DMS79 treated with DMSO at 0.1 percent for 48 hours (cell line): ENCODE results near the gene ARL6IP4.

Experiments used
- DNase-seq: peaks from one replicate; lab custom pipeline; 2025; lab: John Stamatoyannopoulos, UW

The ARL6IP4 gene

DNA sequence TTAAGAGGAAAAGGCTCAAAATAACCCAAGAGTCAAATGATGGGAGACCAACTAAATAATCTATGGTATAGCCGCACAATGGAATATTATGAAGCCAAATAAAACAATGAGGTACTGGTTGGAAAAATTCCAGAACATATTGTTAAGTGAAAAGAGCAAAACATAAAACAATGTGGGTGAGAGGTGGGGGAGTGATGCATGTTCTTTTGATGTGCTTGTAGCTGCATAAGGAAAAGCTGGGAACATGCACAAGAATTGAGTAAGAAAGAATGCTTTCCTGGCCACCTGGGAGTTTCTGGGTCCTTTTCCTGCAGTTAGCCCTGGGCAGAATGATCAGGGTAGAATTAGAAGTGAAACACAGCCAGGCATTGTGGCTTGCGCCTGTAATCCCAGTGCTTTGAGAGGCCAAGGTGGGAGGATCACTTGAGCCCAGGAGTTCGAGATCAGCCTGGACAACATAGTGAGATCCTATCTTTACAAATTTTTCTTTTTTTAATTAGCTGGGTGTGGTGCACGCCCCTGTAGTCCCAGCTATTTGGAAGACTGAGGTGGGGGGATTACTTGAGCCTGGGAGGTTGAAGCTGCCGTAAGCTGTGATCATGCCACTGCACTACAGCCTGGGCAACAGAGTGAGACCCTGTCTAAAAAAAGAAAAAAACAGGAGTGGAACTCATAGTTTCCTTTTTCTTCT lies 22.1 kb upstream of the ARL6IP4 start:
- DNase-seq = no peak

DNA sequence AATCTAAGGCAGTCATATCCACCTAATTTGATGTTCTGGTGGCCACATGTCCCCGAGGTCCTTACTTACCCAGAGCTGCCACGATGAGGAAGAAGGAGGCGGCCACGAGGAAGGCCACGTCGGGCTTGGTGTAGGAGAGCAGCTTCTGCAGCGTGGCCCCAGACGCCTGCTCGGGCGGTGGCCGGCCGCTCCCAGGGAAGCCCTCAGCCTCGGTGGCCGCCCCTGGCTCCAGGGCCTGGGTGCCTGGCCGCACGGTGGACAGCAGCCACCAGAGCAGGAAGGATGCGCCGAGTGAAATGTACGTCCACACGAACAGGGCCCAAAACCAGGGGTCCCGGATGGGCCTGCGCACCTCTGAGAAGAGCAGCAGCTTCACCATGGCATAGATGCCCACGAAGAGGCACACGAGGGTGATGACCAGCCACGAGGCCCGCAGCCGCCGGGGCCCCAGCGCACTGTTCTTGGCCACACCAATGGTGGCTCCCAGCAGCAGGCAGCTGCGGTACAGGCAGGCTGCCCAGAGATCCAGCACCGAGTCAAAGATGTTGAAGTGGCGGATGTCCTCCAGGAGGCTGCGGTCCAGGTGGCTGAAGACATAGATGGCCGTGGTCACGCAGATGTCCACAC lies 20.8 kb upstream of the ARL6IP4 start:
- DNase-seq = no peak

DNA sequence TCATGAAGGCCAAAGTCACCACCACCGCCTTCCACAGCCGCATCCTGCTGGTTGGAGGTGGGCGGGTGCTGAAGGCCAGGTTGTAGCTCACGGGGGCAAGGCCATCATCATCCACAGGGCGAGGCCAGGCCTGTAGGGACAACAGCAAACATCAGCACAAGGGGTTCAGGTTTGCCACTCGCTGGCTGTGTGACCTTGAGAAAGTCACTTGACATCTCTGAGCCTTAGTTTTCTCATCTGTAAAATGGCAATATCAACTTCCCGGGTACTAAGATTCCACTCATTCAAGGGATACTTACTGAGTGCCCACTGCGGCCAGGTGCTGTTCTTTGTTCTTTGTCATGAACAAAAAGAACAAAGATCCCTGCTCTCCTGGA lies 20.3 kb upstream of the ARL6IP4 start:
- no peak for DNase-seq

DNA sequence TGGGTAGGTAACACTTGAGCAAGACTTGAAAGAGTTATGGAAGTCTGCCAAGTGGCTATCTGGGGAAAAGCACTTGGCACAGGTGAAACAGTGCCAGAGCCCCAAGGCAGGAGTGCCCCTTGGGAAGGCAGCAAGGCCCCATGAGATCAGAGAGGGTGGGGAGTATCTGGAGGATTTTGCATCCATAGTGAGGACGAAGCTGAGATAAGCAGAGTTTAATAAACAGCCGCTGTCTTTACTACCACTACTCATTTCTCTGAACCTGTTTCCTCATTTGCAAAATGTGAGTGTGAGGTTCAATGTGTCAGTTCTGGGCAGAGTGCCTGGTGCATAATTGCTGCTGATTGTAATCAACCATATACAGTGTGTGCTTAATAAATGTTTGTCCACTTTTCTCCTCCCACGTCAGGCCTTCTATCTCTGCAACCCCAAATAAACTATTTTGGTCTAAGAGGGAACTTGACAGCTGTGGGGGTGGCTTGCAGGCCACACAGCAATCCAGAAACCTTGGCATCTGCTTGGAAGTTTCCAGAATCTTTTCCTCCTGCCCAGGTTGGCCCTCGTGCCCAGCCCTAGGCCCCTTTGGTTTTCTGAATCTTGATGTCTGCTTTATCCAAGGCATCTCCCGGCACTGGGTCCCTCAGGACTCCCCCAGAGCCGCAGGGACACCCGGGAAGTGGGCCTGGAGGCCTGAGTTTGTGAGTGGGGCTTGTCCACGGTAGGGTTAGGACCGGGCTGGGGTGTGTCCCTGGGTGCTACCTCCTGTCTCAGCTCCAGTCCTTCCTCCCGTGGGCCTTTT lies 18.8 kb upstream of the ARL6IP4 start:
- peak; percentile 89 for DNase-seq

DNA sequence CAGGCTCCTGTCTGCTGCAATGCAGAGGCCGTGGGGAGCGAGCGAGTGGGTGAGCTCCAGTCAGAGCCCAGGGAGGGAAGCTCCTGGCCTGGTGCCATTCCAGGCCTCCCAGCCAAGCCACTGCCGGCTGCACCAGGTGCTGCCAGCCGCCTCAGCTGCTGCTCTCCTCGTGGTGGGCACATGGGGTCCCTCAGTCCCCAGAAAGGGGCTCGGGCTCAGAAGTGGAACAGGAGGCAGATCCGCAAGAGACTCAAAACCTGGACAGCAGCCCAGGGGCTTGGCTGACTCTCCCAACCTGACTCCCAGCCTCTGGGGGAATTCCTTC lies 16.6 kb upstream of the ARL6IP4 start:
- peak; percentile 79 for DNase-seq

DNA sequence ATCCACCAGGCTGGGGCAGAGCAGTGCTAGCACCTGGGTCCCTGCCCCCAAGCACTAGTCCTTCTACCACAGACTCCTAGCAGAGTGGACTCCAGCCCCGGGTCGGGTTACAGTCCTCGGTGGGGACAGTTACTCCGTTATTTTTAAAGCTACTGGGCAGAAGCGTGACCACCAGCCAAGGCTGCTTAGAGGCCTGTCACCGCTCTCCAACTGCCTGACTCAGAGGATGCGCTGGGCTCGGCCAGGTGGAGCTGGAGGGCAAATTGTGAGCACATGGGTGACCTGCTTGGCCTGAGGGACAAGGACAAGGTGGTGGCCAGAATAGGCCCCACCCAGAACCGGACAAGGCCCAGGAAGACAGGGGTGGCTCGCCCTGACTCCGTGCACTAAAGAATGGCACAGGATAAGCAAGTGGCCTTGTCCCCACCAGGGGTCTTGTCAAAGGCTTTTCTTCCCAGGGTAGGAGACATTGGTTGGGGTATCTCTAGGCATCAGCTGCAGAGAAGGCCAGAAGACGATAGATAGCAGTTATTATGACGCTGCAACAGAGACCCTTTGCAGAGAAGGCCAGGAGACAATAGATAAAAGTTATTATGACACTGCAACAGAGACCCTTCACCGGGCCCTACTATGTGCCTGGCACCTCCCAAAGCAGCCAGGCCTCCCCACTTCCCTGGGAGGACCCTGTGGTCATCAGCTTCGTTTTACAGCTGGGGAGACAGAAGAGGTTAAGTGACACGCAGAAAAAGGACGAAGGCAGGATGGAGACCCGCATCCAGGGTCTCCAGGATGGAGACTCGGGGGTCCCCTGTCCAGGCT lies 15.8 kb upstream of the ARL6IP4 start:
- DNase-seq = peak; percentile 35

DNA sequence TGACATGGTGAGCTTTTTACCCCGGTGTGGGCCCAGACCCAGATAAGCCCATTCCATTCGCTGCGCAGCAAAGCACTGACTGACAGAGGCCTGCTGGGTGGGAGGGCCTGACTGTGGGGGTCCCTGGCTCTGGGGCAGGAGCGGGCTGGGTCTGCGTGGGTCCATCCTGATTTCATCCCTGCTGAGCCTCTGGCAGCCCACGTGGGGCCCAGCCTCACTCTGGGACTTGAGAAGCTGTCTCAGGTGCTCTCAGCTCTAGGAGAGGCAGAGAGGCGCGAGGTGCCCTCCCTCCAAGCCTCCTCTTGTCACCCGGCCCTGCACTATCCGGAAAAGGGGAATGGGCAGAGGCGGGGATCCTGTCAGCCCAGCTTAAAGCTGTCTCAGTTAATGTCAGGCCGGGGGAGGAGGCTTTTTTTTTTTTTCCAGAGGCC lies 15.1 kb upstream of the ARL6IP4 start:
- peak; percentile 18 for DNase-seq

DNA sequence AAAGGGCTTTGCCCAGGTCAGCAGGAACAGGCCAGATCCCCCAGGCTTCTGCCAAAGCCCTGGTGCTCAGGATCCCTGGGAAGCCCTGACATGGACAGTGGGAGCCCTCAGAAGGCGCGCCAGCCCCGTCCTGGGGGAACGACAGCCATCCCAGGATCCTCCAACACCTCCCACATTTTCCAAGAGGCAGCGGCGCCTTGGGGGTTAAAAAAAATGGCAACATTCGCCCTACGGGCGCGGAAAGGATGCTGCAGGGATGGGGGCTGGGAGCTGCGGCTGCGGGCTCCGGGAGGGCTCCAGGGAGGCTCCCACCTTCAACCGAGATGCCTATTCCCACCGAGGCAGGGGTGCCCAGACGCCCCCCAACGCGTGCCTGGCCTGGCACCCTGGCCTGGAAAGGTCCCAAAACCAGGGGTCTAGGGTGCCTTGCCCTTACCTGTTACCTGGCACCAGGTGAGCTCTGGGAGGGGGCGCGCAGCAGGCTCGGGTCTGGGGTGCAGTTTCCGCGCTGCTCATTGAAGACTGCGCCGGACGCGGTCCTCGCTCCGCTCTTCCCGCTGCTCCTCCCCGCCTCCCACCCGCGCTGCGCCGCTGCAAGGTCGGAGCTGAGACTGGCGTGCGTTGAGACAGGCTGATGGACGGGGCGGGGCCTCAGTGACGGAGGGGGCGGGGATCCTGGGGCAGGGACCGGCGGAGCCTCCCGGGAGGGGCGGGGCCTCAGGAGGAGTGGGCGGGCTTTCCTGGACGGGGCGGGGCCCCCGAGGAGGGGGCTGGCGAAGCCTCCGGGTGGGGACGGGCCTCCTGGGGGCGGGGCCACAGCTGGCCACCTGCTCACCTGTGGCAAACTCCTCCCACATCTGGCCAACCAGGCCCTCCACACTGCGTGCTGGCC lies 14.4 kb upstream of the ARL6IP4 start, which contains the start of gene ABCB9:
ABCB9 (minus strand) TSS at position 613 of the 892 bp plus-strand sequence. CDS start 6,228 bp downstream, outside the sequence.
- DNase-seq = peak; percentile 79

DNA sequence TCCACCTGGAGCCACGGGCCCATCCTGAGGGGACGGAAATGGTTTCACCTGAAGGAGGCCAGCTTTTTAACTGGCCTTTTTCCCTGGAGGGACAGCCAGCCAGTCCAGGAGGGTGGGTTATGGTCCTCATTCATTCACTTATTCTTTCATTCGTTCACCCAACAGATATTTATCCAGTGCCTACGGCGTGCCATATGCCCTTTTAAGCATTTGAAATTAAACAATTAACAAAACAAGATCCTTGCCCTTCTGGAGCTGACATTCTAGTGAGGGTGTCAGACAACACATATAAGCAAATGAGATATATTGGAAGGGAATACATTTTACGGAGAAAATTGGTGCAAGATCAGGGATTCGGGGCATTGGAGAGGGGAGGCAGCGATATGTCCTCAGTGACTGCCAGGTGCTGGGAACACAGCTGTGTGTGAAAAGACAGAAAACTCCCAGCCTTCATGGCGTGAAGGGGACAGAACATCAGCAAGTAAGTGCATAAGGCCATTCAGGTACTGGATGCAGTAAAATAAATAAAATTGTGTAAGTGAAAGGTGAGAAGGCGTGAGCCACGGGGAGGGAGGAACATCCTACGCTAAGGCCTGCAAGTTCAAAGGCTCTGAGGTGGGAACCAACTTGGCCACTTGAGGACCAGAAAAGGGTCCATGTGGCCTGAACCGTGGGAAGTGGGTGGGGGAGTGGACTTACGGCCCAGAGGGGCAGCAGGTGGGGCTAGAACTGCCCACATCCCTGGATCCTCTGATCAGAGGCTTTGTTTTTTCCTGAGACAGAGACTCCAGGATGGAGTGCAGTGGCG lies 13.5 kb upstream of the ARL6IP4 start:
- no peak for DNase-seq

DNA sequence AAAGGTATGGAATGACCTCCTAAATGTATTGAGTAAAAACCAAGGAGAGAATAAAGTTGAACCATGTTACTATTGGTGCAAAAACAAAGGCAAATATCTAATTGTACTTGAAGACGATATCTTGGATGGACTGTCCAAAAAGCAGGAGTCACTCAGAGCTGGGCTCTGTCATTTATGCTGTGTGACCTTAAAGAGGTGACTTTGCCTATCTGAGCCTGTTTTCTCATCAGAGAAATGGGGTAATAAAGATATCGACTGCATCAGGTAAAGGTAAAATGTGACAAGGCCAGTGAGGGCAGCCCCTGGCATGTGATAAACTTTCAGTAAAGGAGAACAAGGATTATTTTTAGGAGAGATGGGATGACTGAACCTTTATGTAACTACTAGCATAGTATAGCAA lies 12.4 kb upstream of the ARL6IP4 start:
- DNase-seq = no peak

DNA sequence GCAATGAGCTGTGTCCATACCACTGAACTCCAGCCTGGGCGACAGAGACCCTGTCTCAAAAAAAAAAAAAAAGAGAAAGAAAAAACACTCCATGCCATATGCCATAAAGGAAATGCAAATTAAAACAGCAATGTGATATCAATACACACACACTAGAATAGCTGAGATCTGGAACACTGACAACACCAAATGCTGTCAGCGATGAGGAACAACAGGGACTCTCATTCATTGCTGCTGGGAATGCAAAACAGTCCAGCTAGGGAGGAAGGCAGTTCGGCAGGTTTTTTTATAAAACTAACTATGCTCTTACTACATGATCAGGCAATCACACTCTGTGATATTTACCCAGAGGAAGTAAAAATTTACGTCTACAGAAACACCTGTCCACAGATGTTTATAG lies 10.8 kb upstream of the ARL6IP4 start:
- no peak for DNase-seq

DNA sequence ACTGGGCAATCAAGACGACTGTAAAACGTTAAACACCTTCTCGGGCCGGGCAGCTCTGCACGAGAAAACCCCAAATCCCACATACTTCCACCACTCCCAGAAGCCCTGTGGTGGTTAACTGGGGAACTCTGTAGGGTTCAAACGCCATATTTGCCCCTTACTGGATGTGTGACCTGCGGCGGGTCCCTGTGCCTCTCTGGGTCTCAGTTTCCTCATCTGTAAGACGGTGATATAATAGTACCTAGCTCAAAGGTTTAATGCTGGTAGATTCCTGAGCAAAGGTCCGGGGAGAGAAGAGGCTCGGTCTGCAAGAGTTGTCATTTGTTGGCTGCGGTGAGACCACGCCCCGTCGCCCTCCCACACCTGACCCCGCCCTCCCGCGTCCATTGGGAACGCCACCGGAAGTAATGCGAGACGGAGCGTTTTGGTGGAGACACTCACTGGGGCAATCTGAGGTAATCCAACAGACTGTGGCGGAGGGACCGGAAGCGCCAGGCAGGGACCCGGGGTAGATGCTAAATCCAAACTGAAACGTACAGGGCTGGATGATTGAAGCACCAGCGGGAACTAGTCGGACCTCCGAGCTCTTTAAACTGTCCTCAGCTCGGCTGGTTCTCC lies 6.1 kb upstream of the ARL6IP4 start:
- DNase-seq = peak; percentile 96

DNA sequence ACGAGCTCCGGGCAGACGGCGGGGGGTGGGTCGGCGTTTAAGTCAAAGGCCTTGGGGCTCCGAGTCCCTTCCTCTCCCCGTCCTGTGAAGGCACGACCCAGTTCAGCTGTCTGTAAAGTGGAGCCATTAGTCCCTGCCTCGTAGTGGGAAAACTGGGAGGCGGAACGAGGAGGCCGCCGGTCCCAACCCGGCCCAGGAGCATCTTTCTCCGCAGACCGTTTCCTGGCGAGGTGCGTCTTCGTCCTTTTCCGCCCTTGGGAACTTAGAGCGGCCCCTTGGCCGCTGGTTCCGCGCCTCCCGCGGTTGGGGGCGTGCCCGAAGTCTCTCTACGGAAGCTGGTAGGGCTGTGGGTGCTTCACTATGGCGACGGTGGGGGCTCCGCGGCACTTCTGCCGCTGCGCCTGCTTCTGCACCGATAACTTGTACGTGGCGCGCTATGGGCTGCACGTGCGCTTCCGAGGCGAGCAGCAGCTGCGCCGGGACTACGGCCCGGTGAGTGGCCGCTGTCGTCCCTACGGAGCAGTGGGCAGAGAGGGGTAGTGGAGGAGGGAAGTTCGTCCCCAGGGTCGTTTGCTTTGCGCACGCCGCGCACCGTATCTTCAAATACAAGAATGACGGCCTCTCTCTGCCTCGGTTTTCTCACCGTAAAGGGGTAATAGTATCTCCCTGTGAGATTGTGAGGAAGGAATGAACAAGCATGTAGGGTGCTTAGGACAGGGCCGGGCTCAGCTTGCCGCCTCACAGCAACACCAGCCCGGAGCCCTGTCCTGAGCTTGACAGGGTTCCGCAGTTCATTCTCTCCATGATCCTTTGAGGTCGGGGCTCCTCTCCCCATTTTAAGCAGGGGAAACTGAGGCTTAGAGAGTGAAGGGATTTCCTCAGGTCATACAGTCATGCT lies 5.3 kb upstream of the ARL6IP4 start, which contains the start of gene OGFOD2:
OGFOD2 (plus strand) TSS at position 353 of the 898 bp plus-strand sequence; CDS start at position 361, 8 bp downstream.
- peak; percentile 93 for DNase-seq

DNA sequence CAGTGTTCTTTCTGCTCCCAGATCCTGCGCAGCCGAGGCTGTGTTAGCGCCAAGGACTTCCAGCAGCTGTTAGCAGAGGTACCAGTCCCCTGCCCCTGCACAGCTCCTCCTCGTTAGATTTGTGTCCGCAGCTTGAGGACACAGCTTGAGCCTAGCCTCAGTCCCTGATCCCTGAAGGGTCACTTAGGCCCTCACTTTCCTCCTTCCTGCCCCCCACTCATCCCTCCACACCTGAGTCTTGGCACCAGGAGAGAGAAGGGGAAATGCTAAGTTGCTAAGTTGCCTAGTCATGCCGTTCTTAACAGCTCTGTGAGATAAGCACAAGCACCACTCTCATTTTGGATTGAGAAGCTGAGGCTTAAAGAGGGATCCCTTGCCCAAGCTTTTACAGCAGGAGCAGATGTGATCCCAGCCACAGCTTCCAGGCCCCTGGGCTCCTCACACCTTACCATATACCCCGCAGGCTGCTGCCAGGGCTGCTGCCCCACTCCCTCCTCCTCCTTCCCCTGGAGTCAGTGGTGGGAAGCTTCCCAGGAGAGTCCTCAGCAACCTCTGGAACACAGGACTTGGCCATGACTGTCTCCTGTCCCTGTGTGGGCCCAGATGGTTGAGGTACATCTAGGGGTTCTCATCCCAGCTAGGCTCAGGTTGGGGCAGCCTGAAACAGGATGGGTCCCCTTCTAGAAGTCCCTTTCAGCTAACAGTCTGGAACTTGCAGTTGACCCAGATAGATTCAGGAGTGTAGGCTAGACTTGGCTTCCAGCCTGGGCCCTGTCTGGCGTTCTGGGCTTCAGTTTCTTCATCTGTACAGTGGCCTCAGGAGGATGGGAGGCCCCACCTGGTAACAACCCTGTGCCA lies 4.5 kb upstream of the ARL6IP4 start:
- peak; percentile 30 for DNase-seq

DNA sequence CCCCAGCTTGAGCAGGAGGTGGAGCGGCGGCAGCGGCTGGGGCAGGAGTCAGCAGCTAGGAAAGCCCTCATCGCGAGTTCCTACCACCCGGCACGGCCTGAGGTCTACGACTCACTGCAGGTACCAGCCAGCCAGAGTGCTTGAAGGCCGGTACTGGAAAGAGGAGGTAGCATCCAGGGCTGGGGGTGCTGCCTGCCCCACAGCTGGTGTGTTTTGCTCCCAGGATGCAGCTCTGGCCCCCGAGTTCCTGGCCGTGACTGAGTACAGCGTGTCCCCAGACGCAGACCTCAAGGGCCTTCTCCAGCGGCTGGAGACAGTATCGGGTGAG lies 3.9 kb upstream of the ARL6IP4 start:
- DNase-seq = no peak

DNA sequence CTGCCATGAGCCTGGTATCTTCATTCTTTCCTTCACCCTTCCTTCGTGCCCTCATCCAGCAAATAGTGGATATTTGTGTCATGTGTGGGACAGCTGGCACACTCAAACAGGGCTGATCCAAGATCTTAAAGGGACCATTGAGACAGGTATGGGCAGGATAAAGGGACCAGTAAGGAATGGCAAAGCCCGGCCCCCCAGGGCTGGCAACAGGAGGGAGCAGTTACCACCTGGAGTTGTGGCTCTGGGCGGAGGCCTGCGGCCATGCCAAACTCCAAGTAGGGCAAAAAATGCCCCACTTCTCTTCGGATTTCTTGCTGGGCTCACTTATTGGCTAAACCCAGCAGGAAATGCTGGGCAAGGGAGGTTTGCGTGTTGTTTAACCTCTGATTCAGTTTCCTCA lies 3.3 kb upstream of the ARL6IP4 start:
- no peak for DNase-seq

DNA sequence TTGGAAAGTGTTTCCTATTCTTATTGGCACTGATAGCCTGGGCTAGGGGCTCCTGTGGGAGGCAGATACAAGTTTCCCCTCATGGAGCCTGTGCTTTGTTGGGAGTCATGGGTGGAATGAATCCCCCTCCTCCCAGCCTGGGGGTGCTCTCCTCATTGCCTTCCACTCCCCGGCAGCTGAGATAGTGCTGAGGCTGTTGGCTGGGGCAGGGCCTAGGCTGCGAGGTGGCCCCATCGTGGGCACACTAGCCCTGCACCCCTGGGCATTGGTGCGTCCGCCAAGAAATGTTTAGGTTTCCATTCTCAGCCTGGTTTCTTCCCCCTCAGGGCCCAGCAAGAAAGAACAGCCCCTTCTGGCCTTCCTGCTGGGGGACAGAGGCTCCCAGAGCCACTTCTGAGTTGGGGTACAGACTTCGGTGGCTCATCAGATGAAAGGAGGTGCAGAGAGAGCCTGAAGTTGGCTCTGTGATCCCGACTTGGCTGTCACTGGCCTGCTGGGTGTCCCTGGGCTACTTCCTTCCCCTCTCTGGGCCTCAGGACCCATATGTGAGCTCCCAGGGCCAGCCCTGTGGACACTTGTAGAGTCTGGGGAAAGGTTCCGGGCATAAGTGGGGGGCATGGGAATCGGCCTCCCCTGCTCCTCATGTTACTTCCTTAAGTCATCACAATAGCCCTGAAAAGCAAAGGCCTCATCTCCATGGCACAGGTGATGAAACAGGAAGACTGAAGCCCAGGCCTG lies 2.7 kb upstream of the ARL6IP4 start:
- no peak for DNase-seq
